Urothelium cell line (cell line): ENCODE results near the gene DNAH10.

ENCODE experiments used
- DNase-seq: peaks from one replicate; pipeline ENCODE4 v3.0.0; 2011; ENCODE audit warnings: low spot score, mixed read lengths
- FAIRE-seq: peaks from 2 replicates; lab custom pipeline; 2011; peaks lifted over from hg19 to GRCh38; lab: Jason Lieb, UNC

DNAH10 gene

GRCh38 chr12:123790905-123791467 lies 28.9 kb downstream of the DNAH10 start:
- FAIRE-seq (no peak), DNase-seq (no peak)

- DNase-seq (no peak), FAIRE-seq (no peak)
Observed at GRCh38 chr12:123794027-123794426, 31.9 kb downstream of the DNAH10 start.

DNA sequence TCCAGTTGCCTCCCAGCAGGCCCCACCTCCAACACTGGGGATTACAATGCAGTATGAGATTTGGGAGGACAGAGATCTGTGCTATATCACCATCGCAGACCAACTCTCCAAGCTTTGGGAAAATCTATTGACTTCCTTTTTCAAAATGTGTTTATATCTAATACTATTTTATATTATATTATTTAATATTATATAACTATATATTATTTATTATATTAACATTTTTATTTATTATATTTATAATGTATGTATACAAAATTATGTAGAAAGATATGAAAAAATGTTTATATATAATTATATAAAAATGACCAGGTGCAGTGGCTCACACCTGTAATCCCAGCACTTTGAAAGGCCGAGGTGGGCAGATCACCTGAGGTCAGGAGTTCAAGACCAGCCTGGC lies 36.4 kb downstream of the DNAH10 start:
- DNase-seq (no peak), FAIRE-seq (no peak)

GRCh38 chr12:123799227-123799626 lies 37.1 kb downstream of the DNAH10 start:
- FAIRE-seq (no peak), DNase-seq (no peak)

- DNase-seq (peak; percentile 18), FAIRE-seq (no peak)
Observed at GRCh38 chr12:123801573-123802178, 39.6 kb downstream of the DNAH10 start.

DNA sequence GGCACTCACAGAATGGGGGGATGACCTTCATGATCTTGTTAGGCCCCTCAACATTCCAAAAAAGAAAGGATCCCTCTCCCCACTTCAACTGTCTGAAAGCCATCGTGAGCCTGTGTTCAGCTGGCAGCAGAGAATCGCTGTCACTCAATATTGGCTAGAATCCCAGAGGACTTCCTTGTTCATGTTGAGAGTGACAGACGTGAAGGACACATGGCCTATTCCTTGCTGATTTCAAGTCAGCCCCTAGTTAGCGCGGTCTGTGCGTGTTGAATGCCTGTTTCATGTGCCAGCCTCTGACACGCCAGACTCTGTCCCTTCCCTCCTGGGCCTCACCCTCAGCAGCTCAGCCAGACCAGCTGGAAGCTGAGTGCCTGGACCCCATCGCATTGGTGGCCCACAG lies 43.1 kb downstream of the DNAH10 start:
- DNase-seq (no peak), FAIRE-seq (no peak)

DNA sequence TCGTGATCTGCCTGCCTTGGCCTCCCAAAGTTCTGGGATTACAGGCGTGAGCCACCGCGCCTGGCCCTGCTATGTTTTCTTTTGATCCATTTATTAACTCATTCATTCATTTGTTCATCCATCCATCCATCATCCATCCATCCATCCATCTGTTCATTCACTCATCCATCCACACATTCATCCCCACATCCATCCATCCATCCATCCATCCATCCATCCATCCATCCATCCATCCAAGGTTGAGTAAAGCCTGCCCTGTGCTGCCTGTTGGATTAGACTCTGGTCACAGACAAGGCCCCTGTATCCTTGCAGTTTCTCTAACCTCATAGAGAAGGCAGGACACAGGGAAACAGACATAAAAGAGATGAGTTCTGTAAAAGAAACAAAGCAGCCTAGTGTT lies 44.9 kb downstream of the DNAH10 start:
- no peak for FAIRE-seq
- DNase-seq: no peak

- DNase-seq (no peak), FAIRE-seq (no peak)
Observed at GRCh38 chr12:123807670-123808069, 45.6 kb downstream of the DNAH10 start.

- DNase-seq: peak; percentile 36
- FAIRE-seq: no peak
Observed at GRCh38 chr12:123808167-123808566, 46.1 kb downstream of the DNAH10 start.

DNA sequence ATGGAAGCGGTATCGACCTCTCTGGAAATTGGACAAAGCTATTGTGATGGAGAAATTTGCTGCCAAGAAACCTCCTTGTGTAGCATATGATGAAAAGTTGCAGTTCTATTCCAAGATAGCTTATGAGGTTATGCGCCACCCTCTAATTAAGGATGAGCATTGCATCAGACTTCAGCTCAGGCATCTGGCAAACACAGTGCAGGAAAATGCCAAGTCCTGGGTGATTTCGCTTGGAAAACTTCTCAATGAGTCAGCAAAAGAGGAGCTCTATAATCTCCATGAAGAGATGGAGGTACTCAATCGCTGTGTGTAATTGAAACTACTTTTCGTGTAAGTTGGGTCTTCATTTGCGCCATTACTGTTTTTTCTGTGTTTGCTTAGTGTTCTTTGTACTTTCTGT lies 51.2 kb downstream of the DNAH10 start:
- no peak for FAIRE-seq
- DNase-seq: no peak

DNA sequence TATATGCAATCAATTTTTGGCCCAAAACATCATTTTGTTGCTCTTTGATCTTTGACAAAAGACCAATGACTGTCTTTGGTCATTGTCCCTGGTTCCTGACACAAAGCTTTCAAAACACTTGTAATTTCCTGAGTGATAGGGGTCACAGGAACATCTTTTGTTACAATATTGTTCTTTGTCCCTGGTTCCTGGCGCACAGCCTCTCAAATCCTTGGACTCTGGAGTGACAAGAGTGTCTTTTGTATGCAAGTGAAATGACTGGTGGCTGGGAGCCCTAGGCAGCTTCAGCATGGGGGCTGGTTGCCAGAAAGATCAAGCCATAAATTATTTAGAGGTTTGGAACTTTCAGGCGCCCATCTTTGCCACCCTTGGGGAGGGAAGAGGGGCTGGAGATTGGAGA lies 53.9 kb downstream of the DNAH10 start:
- FAIRE-seq (no peak), DNase-seq (no peak)

- DNase-seq: no peak
- FAIRE-seq: no peak
Observed at GRCh38 chr12:123816896-123817537, 54.9 kb downstream of the DNAH10 start.

DNA sequence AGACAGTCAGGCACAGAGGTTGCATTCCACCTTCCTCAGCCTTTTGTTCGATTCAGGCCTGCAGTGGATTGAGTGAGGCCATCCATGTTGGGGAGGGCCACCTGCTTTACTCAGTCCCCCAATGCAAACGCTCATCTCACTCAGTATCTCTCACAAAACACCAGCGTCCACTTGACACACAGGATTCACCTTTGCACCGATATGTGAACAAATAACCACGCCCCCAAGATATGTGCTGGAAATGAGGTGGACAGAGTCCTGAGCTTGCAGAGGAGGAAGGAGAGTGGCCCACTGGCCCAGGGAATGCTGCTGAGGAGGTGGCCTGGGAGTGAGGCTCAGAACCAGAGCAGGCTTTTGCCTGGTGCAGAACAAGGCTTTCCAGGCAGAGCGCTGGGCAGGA lies 60.7 kb downstream of the DNAH10 start:
- no peak for DNase-seq
- FAIRE-seq: no peak

DNA sequence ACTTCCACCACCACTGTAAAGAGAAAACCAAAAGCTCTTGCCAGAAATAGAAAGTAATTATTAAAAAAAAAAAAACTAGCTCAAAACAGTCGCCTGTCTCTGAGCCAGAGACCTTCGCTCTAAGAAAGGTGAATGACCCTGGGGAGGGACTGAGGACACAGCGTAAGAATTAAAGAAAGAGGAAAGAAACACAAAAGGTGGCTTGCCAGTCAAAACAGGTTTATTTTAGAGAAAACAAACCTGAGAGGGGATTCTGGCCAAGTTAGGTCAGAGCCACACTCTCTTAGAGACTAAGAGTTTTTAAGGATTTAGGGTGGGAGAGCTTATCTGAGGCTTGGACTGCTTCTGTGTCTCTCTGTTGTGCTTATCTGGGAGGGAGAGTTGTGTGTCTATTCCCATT lies 66.0 kb downstream of the DNAH10 start:
- no peak for DNase-seq
- no peak for FAIRE-seq

- DNase-seq: no peak
Observed at GRCh38 chr12:123828854-123829547, 66.9 kb downstream of the DNAH10 start.

DNA sequence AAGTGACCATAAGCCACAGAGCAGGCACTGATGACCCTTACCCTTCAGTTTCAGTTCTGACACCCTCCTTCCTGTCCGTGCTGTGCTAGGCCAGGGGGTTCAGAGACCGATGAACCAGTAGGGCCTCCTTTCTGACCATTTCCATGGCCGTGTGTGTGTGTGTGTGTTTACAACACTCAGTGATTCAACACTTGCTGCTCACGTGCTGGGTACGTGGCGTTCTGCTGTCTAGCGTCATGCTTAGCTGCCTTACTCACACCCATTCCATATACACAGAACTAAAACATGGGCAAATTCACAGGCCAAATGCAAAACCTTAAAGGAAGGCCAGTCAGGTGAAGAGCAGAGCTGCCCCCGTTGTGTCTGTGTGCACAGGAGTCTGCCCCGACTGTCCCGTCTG lies 67.5 kb downstream of the DNAH10 start:
- DNase-seq (no peak), FAIRE-seq (no peak)

More at GRCh38 chr12:123828854-123829547, 66.9 kb downstream of the DNAH10 start:
- FAIRE-seq: no peak

GRCh38 chr12:123830675-123831074 lies 68.6 kb downstream of the DNAH10 start:
- DNase-seq (no peak), FAIRE-seq (no peak)

DNA sequence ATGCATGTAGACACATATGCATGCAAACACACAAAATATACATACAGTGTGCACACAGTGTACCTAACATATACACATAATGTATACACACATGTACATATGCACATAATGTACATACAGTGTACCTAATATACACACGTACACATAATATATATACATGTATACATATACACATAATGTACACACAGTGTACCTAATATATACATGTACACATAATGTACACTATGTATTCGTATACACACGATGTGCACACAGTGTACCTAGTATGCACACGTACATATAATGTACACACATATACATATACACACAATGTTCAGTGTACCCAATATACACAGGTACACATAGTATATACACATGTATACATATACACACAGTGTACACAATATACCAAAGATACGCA lies 70.0 kb downstream of the DNAH10 start:
- FAIRE-seq (peak; percentile 32), DNase-seq (no peak)

DNA sequence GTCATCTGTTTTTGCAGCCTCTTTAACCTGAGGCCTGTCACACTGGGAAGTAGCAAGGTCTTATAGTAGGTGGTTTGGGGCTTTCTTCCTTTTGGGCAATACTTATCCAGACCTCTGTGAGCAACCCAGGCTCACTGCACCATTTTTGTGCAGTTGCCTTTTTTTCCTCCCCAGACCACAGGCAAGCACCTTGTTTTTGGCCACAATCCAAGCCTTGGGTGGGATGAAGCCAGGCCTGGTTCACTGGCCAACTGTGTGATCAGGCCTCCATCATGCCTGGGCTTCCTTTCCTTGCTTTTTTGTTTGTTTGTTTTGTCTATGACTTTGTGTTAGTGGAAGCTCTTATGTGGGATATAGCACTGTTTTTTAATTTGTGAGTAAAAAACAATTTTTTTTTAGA lies 71.7 kb downstream of the DNAH10 start:
- FAIRE-seq (no peak), DNase-seq (no peak)

DNA sequence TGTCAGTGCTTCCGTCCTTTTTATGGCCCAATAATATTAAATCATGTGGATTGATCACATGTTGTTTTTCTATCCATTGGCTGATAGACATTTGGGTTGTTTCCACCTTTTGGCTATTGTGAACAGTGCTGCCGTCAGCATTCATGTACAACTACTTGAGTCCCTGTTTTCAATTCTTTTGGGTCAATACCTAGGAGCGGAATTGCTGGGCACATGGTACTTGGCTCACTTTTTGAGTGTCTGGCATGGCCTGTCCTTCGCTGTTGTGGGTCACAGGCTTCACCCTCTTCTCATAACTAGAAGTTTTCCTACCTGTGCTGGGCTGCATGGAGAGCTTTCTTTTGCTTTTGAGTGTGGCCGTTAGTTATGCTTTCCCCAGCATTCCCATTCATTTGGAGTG lies 72.7 kb downstream of the DNAH10 start:
- DNase-seq (no peak), FAIRE-seq (no peak)

- FAIRE-seq (no peak), DNase-seq (no peak)
Observed at GRCh38 chr12:123836292-123836691, 74.2 kb downstream of the DNAH10 start.

GRCh38 chr12:123839826-123840225 lies 77.7 kb downstream of the DNAH10 start:
- FAIRE-seq (no peak), DNase-seq (no peak)
